AG09319 (cell line): ENCODE data around the gene ANXA6.

Experiments
- DNase-seq: peaks from one replicate; pipeline ENCODE4 v3.0.0-alpha.2; 2010; ENCODE audit warnings: low read depth; ENCODE audit errors: extremely low read depth
- CTCF ChIP-seq: IDR thresholded peaks from 2 replicates; pipeline ENCODE4 v1.5.1; 2011; ENCODE audit warnings: low read depth, mild to moderate bottlenecking, inconsistent platforms, low read length, moderate library complexity

ANXA6 gene

GRCh38 chr5:151062405-151063141 lies 95.0 kb downstream of the ANXA6 start:
- DNase-seq = no peak
- TF ChIP-seq CTCF = no peak

- TF ChIP-seq CTCF = no peak
- DNase-seq = no peak
These were observed 96.8 kb downstream of the ANXA6 start for GRCh38 chr5:151060742-151061141.

GRCh38 chr5:151058891-151059489 lies 98.6 kb downstream of the ANXA6 start:
- TF ChIP-seq CTCF = no peak
- DNase-seq = no peak

DNA sequence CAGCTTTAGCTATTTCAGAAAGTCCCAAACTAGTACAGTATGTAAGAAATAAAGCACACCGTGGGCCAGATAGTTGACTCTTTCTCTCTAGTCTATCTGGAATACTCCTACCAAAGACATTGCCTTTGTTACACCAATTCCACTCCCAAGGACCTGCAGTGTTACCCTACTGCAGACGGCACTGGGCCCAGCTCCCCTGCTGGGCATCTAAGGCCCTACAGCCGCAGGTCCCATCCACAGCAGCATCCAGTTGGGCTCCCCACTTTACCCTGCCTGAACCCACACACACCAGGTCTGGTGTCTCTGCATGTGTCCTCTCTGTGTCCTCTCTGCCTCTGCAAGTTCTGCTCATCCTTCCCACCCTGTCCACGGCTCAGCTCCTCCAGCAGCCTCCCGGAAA lies 99.3 kb downstream of the ANXA6 start:
- DNase-seq = no peak
- TF ChIP-seq CTCF = no peak

DNA sequence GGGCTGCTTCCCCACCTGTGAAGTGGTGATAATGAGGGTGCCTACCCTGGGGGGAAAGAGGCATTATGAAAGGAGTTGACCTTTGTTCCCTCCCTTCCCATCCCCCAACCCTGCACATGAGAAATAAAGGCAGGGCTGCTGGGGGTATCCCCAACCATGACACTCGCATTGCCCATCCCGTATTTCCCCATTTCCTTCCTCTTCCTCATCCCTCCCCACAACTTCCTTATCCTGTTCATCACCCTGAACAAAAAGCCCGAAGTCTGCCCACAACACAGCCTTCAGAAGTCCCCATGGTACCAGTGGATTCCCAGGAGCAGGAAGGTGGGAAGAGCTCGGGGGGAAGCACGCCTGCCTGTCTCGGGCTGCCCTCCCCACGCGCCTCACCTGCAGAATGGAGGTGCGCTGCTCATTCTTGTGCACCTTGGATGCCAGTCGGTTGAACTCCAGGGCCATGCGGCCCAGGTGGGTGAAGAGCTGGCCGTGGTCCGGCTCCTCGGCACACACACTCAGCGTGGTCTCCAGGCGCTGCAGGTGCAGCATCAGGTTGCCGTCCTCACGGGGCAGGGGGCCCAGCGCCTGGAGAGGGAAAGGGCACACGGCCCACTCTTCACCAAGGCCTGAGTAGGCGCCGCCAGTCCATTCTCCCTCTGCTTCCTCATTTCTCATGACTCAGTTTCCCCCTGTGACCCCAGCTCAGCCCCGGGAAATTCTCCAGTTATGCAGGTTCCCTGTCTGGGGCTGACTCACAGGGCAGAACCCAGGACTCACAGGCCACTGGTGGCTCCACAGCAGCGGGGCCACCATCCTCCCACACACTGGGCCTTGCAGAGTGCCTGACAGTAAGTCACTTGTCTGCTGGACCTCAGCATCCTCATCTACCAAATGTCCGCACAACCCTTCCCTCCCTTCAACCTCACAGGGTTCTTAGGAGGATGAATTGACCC lies 100.9 kb downstream of the ANXA6 start:
- DNase-seq = no peak
- TF ChIP-seq CTCF = no peak

GRCh38 chr5:151055336-151055735 lies 102.2 kb downstream of the ANXA6 start:
- TF ChIP-seq CTCF = no peak
- DNase-seq = no peak
